Stimulated activated CD4-positive, alpha-beta T cell treated with anti-CD3 and anti-CD28 coated beads, Interleukin-1b, Interleukin-23, amount 100 ng/mL, for 1 hour (primary cell): ENCODE data around the gene DOCK1.

Experiments
- DNase-seq, 2 donors: peaks; one replicate each; pipeline ENCODE4 v3.0.0-alpha.2; 2020; ENCODE audit warnings: low read depth in 2 of 2

Gene DOCK1

GRCh38 chr10:127423218-127423915, 518.1 kb downstream of the DOCK1 start:
- DNase-seq = no peak

DNA sequence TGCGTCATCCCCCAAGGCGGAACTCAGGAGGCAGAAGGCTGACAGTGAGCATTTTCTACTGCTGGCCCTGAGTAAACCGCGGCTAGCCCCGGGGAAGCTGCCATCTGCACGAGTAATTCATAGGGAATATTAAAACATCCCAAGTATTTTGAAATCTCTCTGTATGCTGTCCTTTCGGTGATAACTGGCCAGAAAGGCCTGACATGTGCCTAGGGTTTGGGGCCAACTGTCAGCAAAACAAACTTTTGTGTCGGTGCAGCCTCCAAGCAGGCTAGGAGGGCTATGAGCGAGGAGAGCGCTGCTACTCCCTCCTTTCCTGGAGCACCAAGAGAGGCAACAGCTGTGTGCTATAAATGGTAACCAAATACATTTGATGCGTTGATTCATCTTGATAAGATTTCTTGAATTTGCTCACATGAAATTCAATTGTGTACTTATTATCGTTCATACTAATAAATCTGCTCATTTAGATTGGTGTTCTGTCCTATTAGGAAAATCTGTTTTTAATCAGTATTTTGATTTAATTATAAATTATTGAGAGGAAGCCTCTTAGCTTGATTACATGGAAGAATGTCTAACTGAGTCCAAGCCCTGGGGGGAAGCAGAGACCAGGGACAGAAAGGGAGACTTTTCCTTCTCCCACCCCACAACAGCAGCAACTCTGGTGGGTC, 519.5 kb downstream of the DOCK1 start:
- no peak for DNase-seq

DNA sequence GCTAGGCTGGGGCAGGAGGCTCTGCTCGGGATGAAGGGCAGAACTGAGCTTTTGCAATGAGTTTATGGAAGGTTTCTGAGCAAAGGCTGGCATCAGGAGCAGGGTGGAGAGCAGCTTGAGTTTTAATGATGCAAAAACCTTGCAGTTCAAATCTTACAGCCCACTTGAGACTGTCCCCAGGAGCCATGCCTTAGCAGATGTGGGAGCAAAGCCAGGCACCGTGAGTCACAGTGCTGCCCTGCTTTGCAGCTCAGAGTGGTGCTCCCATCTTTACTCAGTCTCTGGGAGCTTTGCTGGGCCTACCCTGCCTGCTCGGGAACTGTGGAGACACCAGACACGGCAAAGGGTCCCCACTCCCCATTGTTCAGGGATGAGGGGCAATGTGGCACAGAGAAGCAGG, 521.5 kb downstream of the DOCK1 start:
- DNase-seq = no peak

GRCh38 chr10:127427926-127428325, 522.7 kb downstream of the DOCK1 start:
- DNase-seq = no peak

DNA sequence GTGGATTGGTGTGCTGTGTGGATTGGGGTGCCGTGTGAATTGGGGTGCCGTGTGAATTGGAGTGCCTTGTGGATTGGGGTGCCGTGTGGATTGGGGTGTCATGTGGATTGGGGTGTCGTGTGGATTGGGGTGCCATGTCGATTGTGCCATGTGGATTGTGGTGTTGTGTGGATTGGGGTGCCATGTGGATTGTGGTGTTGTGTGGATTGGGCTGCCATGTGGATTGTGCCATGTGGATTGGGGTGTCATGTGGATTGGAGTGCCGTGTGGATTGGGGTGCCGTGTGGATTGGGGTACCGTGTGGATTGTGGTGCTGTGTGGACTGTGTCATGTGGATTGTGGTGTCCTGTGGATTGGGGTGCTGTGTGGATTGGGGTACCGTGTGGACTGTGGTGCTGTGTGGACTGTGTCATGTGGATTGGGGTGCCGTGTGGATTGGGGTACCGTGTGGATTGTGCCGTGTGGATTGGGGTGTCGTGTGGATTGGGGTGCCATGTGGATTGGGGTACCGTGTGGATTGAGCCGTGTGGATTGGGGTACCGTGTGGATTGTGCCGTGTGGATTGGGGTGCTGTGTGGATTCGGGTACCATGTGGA, 523.3 kb downstream of the DOCK1 start:
- no peak for DNase-seq

DNA sequence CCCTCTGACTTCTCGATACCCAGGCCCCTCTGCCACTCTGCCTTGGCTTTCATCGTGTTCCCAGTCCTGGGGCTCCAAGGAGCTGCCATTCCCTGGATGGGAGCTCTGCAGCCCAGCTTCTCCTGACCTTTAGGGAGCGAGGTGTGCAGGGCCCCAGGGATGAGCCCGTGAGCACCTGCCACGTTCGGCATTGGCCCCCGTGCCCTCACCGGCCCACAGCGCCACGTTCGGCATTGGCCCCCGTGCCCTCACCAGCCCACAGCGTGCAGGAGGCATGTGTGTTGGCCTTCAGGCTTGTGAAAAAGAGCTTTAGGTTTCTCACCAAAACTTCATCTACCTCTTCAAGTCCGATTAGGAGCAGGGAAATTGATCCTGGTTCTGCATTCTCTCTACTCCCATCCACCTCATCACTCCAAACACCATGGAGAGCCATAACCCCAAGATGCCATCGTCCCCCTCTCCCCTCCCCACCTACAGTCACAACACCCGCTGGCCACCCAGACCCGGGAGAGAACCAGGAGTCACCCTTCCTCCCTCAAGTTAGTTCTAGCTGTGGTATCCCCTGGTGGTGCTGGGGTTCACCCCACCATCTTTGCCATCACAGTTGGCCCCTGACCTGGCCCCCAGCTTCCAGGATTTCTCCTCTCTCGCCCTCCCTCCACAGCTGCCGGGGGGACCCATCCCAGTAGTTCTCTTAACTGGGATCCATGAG, 524.5 kb downstream of the DOCK1 start:
- no peak for DNase-seq

DNA sequence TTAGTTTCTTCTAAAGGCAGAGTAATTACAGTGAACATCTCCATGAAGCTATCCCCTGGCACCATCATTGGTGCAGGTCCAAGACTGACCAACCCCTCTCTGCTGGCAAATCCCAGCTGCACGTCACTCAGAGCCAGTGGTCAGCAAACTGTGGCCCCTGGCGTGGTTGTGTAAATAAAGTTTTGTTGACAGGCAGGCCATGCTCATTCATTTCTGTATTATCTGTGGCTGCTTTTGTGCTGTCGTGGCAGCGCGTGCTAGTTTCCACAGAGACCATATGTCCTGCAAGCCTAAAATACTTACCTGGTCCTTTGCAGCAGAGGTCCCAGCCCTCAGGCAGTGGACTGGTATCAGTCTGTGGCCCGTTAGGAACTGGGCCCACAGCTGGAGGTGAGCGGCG, 526.3 kb downstream of the DOCK1 start:
- no peak for DNase-seq

- no peak for DNase-seq
These were observed 528.8 kb downstream of the DOCK1 start for GRCh38 chr10:127434006-127434405.

DNA sequence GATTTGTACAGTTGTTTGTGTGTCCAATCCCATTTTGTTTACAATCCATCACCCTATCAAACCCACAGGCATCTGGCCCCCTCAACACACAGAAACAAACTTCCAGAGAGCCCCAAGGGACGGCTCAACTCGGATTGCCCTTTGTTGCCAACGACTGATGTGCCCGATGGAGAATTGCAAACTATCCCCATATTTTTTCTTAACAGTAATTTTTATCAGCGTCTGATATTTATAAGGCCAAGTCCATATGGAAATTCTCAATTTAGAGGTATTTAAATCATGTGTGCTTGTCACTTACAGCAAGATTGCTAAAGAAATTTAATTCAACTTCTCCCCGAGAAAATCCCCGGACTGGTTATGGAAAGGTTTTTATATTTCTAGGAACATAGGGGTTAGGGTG, 530.0 kb downstream of the DOCK1 start:
- DNase-seq = no peak

GRCh38 chr10:127440371-127440770, 535.1 kb downstream of the DOCK1 start:
- DNase-seq = no peak

DNA sequence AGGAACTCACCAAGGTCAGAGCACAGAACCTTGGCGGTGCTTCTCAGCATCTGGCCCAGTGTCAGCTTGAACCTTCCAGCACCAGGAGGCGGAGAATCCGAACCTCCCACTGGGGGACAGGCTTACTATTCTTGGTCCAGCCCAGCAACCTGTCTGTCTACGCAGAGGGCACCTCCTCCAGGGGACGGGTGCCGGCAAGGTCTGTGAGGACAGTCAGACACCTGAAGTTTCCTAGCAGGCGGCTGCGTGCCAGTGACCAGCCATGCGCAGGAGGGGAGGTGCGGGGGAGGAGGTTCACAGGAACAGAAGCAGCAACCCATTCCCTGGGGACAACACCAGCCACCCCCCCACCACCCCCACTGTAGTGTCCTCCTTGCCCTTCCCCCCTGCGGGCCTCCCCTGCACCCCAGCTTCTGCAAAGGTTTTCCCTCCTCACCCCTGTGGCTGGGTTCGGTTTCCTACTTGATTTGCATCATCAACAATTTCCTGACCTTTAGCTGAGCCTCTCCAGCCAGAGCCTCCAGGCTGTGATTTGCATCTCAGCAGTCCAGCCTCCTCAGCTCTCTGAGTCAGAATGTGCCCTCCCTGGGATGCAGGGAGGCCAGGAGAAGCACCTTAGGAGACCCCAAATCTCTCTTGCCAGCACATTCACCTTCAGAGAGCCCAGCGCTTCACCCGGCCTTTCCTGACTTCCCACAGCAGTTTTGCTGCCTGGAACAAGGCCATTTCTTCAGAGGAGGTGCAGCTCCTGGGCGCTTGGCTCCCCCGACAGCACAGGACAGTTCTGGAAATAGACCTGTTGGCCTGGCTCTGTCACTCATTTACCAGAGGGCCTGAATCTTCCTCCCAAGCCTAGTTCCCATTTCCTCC, 536.4 kb downstream of the DOCK1 start:
- DNase-seq = no peak

DNA sequence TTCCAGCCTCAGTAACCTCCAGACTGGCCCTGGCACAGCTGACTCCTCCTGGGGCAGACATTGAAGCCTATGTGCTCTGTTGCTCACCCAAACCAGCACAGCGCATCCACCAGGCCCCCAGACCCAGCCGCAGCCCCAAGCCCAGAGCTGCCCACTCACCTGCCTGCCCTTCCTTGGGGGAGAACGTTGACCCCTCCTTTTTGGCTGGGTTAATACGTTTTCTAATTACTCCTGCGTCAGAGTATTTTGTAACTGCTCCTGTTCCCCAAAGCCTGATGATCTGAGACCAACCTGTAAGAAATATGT, 536.9 kb downstream of the DOCK1 start:
- no peak for DNase-seq

DNA sequence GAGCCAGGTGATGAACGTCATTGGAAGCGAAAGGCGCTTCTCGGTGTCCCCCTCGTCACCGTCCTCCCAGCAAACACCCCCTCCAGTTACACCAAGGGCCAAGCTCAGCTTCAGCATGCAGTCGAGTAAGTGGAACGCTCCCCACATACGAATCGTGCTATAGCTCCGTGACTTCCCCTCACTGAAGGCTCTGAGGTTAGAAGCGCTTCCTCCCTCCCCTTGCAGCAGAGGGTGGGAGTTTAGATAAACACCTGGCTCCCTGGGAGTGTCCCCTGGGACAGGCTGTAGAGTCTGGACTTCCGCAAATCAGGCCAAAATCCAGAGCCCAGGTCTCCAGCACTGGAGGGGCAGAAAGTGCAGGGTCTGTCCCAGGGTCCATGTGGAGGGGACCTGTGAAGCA, 538.9 kb downstream of the DOCK1 start:
- no peak for DNase-seq

- DNase-seq = no peak
These were observed 542.0 kb downstream of the DOCK1 start for GRCh38 chr10:127447197-127447596.

DNA sequence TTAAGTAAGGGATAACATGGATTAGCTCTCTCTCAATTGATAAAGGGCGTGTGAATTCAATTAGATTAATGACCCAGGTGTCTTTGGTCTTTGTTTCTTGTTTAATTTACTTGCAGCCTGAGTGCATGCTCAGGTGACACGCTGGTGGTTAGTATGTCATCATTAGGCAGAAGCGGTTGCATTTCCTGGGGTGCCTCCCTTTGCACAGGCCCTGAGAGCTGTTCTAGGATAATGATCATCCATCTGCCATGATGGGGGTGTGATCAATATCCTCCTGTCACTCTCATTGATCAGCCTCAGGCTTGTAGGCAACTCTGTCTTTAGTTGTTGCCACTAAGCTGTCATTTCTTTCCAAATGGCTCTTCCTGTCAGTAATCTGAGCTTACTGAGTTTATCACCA, 544.3 kb downstream of the DOCK1 start:
- DNase-seq = no peak

DNA sequence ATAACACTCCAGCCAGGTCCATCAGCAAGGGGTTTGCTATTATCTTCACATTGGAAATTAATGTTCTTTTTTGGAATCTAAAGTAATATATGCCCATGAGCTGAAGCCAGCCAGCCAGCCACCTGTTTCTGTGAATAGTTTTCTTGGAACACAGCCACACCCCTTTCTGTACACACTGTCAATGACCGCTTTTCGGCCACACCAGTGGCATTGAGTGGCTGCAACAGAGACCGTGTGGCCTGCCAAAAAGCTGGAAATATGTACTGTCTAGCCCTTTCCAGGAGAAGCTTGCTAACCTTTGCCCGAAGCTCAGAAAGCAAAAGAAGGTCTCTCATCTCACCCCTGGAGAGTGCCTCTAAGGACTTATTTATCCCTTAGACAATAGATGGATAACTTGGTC, 545.4 kb downstream of the DOCK1 start:
- DNase-seq = no peak

DNA sequence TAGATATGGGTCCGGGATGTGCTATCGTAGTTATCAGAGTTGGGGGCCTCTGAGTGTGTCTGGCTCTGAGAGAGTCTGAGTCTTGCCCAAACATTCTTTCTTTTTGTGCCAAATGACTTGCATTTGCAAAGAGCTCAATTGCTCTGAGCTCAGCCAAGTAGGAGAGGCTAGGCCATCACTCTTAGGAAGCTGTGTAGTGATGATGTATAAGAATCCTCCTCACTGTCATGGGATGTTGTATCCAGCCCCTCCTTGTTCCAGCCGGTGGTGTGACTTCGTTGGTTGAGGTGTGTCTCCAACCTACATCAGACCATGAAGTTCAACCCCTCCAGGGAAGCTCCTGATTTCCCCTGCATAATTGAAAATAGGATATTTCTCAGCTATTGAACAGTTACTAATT, 546.4 kb downstream of the DOCK1 start:
- no peak for DNase-seq

- DNase-seq = no peak
These were observed 547.3 kb downstream of the DOCK1 start for GRCh38 chr10:127452568-127452967.

DNA sequence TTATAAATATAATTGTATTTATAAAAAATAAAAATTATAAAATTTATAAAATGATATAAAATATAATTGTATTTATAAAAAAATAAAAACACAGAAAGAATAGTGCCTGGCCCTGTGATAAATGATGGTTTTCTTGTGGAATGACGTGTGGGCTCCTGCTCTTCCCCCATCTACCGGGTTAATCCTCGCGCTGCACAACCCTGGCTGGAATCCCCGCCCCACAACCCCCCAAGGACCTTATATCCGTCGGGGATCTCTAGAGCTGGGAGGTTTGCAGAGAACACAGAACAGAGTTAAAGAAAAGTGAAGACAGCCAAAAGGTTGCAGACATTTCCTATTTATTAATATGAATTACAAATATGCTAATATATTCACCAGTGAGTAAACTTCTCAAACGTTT, 548.5 kb downstream of the DOCK1 start:
- no peak for DNase-seq

GRCh38 chr10:127456122-127456521, 550.9 kb downstream of the DOCK1 start:
- DNase-seq = no peak

DNA sequence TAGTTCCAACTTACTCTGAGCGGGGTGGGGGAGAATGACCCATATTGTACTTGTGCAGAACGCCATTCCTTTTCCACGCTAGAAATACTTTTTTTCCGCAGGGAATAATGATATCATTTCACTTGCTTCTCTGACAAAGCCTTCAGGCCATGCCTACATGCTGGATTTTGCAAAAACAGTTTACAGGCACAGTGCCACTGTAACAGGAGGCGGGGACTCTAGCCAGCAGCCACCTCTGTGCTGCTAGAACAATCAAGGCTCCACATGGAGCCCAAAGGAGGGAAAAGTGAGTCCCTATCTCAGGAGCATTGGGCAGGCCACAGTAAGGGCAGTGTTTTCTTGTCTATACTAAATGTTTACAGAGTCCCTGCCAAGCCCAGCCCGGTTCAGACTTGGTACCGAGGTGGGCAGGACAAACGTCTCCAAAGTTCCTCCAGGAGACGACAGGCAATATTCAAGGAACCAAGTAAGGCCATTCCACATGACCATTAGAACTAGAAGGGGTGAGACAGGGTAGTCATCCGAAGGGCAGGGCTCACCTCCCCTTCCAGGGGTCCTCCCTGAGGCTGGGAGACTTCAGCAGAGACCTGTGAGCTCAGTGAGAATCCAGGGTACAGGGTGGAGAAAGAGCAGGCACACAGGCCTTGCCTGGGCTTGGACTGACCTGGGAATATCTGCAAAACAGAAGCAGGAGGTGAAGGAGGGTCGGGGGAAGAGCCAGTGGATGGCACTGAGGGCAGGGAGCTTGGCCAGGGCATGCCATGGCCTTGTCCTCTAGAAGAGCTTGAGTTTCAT, 553.0 kb downstream of the DOCK1 start:
- DNase-seq = no peak
